GM12878 (cell line): ENCODE data around the gene FOSB. TPM values are rescaled to one million over a fixed set of nuclear protein-coding genes. Genes with fewer than 3 reads are reported as not detected.

Experiments used
- ATAC-seq: fragments of 200-7000 bp; cut with Tn5 transposase; 3 replicates; pipeline ENCODE4 v1.9.1; 2020; ENCODE audit warnings: mild to moderate bottlenecking, moderate library complexity
- BruUV-seq: library from RNA; stranded (reverse); fragments of 400-500 nt; replicated peaks from 2 replicates; lab custom pipeline; 2021; lab: Mats Ljungman, UMichigan
- CTCF ChIA-PET: fragments of 300-600 bp; sonication (Branson Sonifier 250); formaldehyde crosslinking; extraction: SDS; loops from one replicate; lab custom pipeline; 2021; ENCODE audit warnings: inconsistent platforms; lab: Yijun Ruan, JAX
- POLR2A ChIA-PET: fragments of 350-600 bp; formaldehyde crosslinking; extraction: SDS; loops from one replicate; lab custom pipeline; 2021; ENCODE audit warnings: inconsistent platforms; lab: Charles Lee
- RAD21 ChIA-PET: fragments of 300-600 bp; sonication (Branson Sonifier 250); formaldehyde crosslinking; loops from one replicate; lab custom pipeline; 2023; ENCODE audit warnings: antibody characterized with exemption; ENCODE audit not compliant: unreplicated experiment; lab: Charles Lee
- SMC1A ChIA-PET: fragments of 300-600 bp; sonication (Branson Sonifier 250); formaldehyde crosslinking; loops from one replicate; lab custom pipeline; 2023; ENCODE audit not compliant: unreplicated experiment, uncharacterized antibody; lab: Charles Lee
- DNase-seq: peaks from one replicate; pipeline ENCODE4 v3.0.0-alpha.2; 2011; ENCODE audit warnings: low read depth, low spot score
- FAIRE-seq: peaks from 3 replicates; lab custom pipeline; 2011; peaks lifted over from hg19 to GRCh38; lab: Jason Lieb, UNC
- H2AFZ ChIP-seq: 2 replicates; pipeline ENCODE4 v1.6.0; 2011; ENCODE audit warnings: low read depth, low read length, control low read depth; ENCODE audit not compliant: control insufficient read depth
- H3K27ac ChIP-seq: 2 replicates; pipeline ENCODE4 v1.5.1; 2011; ENCODE audit warnings: control low read depth; ENCODE audit not compliant: control insufficient read depth, insufficient read depth
- H3K27me3 ChIP-seq, 2 experiments: replicated peaks in 1 of 2; 2 replicates each; pipeline versions ENCODE4 v1.6.0 to v1.6.1; 2011; ENCODE audit warnings: low read length in 1 of 2; ENCODE audit not compliant: control insufficient read depth in 2 of 2, insufficient read depth in 2 of 2
- H3K36me3 ChIP-seq, 2 experiments: 2 replicates each; pipeline ENCODE4 v1.5.1; 2011; ENCODE audit warnings: low read length in 1 of 2; ENCODE audit not compliant: control insufficient read depth in 2 of 2, insufficient read depth in 2 of 2
- H3K4me1 ChIP-seq: 2 replicates; pipeline ENCODE4 v1.6.1; 2011; ENCODE audit warnings: mild to moderate bottlenecking, low read length, moderate library complexity, mixed read lengths; ENCODE audit not compliant: control insufficient read depth, insufficient read depth
- H3K4me2 ChIP-seq: 2 replicates; pipeline ENCODE4 v1.6.0; 2011; ENCODE audit warnings: control low read depth; ENCODE audit not compliant: control insufficient read depth, insufficient read depth
- H3K4me3 ChIP-seq: fragments of 200-600 bp; sonication (generic); 2 replicates; pipeline ENCODE4 v1.5.1; 2016
- H3K79me2 ChIP-seq: 2 replicates; pipeline ENCODE4 v1.6.0; 2011; ENCODE audit warnings: low read length; ENCODE audit not compliant: control insufficient read depth, insufficient read depth
- H3K9ac ChIP-seq: 2 replicates; pipeline ENCODE4 v1.8.0; 2011; ENCODE audit warnings: low read length, control low read depth, mixed read lengths; ENCODE audit not compliant: control insufficient read depth, insufficient read depth
- H3K9me3 ChIP-seq: replicated peaks from 3 replicates; pipeline ENCODE4 v1.5.1; 2011; ENCODE audit warnings: mild to moderate bottlenecking, low read length; ENCODE audit not compliant: control insufficient read depth, insufficient read depth
- H4K20me1 ChIP-seq: 2 replicates; pipeline ENCODE4 v1.6.0; 2011; ENCODE audit not compliant: control insufficient read depth, insufficient read depth
- BMI1 ChIP-seq: fragments of 450-650 bp; IDR thresholded peaks from 2 replicates; pipeline ENCODE4 v1.6.1; 2016; ENCODE audit warnings: mild to moderate bottlenecking, moderate library complexity, borderline replicate concordance
- CBFB ChIP-seq: IDR thresholded peaks from 2 replicates; pipeline ENCODE4 v1.6.1; 2016; ENCODE audit warnings: antibody characterized with exemption, low read depth
- CBX3 ChIP-seq: fragments of 200-600 bp; sonication (generic); IDR thresholded peaks from 2 replicates; pipeline ENCODE4 v1.6.1; 2016; ENCODE audit warnings: low read depth, borderline replicate concordance
- HCFC1 ChIP-seq: fragments of 150-350 bp; IDR thresholded peaks from 2 replicates; pipeline ENCODE4 v1.6.1; 2014; ENCODE audit warnings: low read length
- IRF4 ChIP-seq: IDR thresholded peaks from 2 replicates; pipeline ENCODE4 v1.6.1; 2011; ENCODE audit warnings: low read depth, low read length
- MTA3 ChIP-seq: IDR thresholded peaks from 2 replicates; pipeline ENCODE4 v1.6.1; 2012; ENCODE audit warnings: low read length, inconsistent platforms, borderline replicate concordance
- NFYA ChIP-seq: IDR thresholded peaks from 2 replicates; pipeline ENCODE4 v1.6.1; 2011; ENCODE audit warnings: low read depth, mild to moderate bottlenecking, low read length, improper control_type of control experiment, borderline replicate concordance
- RUNX3 ChIP-seq: IDR thresholded peaks from 2 replicates; pipeline ENCODE4 v1.6.1; 2012; ENCODE audit warnings: low read length, inconsistent platforms
- SUZ12 ChIP-seq: fragments of 200-600 bp; sonication (generic); IDR thresholded peaks from one replicate; pipeline ENCODE4 v1.6.1; 2018; ENCODE audit warnings: antibody characterized with exemption, mild to moderate bottlenecking; ENCODE audit not compliant: unreplicated experiment
- TCF7 ChIP-seq: IDR thresholded peaks from 2 replicates; pipeline ENCODE4 v1.6.1; 2014; ENCODE audit warnings: antibody characterized with exemption, borderline replicate concordance
- YBX1 ChIP-seq: fragments of 450-650 bp; IDR thresholded peaks from 2 replicates; pipeline ENCODE4 v1.6.1; 2016; ENCODE audit warnings: antibody characterized with exemption
- ZNF24 ChIP-seq: fragments of 450-650 bp; IDR thresholded peaks from 2 replicates; pipeline ENCODE4 v1.6.1; 2017; ENCODE audit warnings: antibody characterized with exemption, mild to moderate bottlenecking
- WGBS: methylation state at CpG from one replicate; pipeline ENCODE4 v1.1.6; 2016; ENCODE audit warnings: low lambda C conversion rate; ENCODE audit not compliant: insufficient replicate concordance, insufficient coverage; ENCODE audit errors: missing lambda C conversion rate; 5-methylcytosine and 5-hydroxymethylcytosine counted together
- in situ Hi-C: fragments of 300-500 bp; cut with MboI; formaldehyde crosslinking; loops from 9 replicates; pipeline ENCODE4 v1.14.3; 2018; ENCODE audit warnings: mixed read lengths
- intact Hi-C: fragments of 100-400 bp; cut with micrococcal nuclease; formaldehyde crosslinking; loops from one replicate; pipeline ENCODE4 v1.14.2; 2022; ENCODE audit not compliant: unreplicated experiment
- polyA plus RNA-seq, 11 experiments: library from polyadenylated mRNA; depleted of rRNA in 4 of 11; unstranded in 6 of 11; stranded (reverse) in 5 of 11; fragments of >200 nt; fragmentation: Nextera tagmentation in 4 of 11; fragmentation: Illumina TruSeq in 1 of 11; extraction: Ambion mirVana in 4 of 11; extraction: Trizol in 1 of 11; gene quantifications; 1 replicate in 1 of 11; 2 replicates in 10 of 11; pipeline versions ENCODE4 v1.2.1 to v1.2.3, GENCODE V29; 2011 to 2016; ENCODE audit warnings: inconsistent platforms in 2 of 11, missing spikeins in 2 of 11, low read depth in 1 of 11
- total RNA-seq, 4 experiments: library from RNA; depleted of rRNA in 3 of 4; stranded (reverse); fragments of >200 nt in 3 of 4; fragmentation: Illumina TruSeq in 1 of 4; extraction: Trizol in 1 of 4; gene quantifications; 2 replicates each; pipeline versions ENCODE4 v1.2.1 to v1.2.3, GENCODE V29; 2013 to 2021
- TF ChIP-seq, protein P1 (sequence below): fragments of 150-350 bp; IDR thresholded peaks from 2 replicates; pipeline ENCODE4 v1.6.1; 2014; ENCODE audit warnings: mild to moderate bottlenecking, low read depth, low read length
- TF ChIP-seq, protein P2 (sequence below): IDR thresholded peaks from 2 replicates; pipeline ENCODE4 v1.6.1; 2011; ENCODE audit warnings: borderline replicate concordance, low read depth, mild to moderate bottlenecking, moderate library complexity, low read length; ENCODE audit not compliant: insufficient read depth, poor library complexity, severe bottlenecking
- TF ChIP-seq, protein P3 (sequence below): fragments of 450-650 bp; IDR thresholded peaks from 2 replicates; pipeline ENCODE4 v1.6.1; 2016; ENCODE audit warnings: mild to moderate bottlenecking, moderate library complexity, borderline replicate concordance
- TF ChIP-seq, protein P4 (sequence below): fragments of 450-650 bp; IDR thresholded peaks from 2 replicates; pipeline ENCODE4 v1.6.1; 2017; ENCODE audit warnings: low read depth, mild to moderate bottlenecking, moderate library complexity

FOSB gene
- total and polyA plus RNA-seq, 10 of the 15 experiments (the other 5 are each of a cell fraction or from before 2014, with no cell fraction given) = 0.06 to 0.56 (median 0.26) TPM

DNA sequence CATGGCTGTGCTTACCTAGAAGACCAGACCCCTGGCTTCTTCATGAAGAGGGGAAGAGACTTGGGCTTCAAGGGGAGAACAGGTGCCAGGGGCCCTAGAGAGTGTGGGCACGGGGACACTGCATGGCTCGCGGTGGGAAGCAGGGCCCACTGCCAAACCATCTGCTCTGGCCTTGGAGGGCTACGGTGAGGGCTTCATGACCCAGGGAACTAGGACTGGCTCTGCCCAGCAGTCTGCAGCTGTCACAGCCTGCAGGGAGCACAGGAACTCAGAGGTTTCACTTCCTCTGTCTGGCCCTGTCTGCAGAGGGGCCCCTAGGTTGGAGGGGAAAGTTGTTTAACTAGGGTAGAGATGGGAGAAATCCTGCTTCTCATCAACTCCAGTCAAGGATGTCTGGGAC lies 48.4 kb upstream of the FOSB start:
- H3K9ac ChIP-seq = peak overlapping the region; percentile 38
- POLR2A ChIA-PET = no interaction called here
- peaks cover 3 to 7% of the 10 kb centered on the region in 2 experiments for H3K36me3 ChIP-seq
- peaks cover 35% of the 10 kb centered on the region for H3K4me1 ChIP-seq
- peaks cover 16% of the 10 kb centered on the region for H3K79me2 ChIP-seq
- ATAC-seq = peak; percentile 82
- in situ Hi-C loops = no loop called here
- WGBS = 2% methylated on average over 4 of the region's 4 CpGs
- CTCF ChIA-PET = interaction anchor here (1.1 to 4.9 kb wide), 3 partner anchors 16 to 59 kb away, joined by 5 to 42 read pairs (median 6); partner anchors contain the start of gene PPP1R13L
- RAD21 ChIA-PET = interaction anchor here (0.6 to 1.5 kb wide), 3 partner anchors 15 to 222 kb away, joined by 3 to 7 read pairs (median 3); partner anchors contain the start of gene PPP1R13L
- SMC1A ChIA-PET = no interaction called here
- H3K9me3 ChIP-seq = no peaks in the 10 kb centered on the region
- peak overlapping the region; percentile 73 for H3K27ac ChIP-seq
- peak; percentile 97 for FAIRE-seq
- DNase-seq = no peak
- H3K27me3 ChIP-seq = no peaks in the 10 kb centered on the region
- H3K4me2 ChIP-seq = peak overlapping the region; percentile 86
- intact Hi-C loops = loop anchor here (1.0 kb wide), 1 partner anchor 14 kb away; the partner anchor contains the start of gene PPP1R13L
- peak overlapping the region; percentile 26; the same call in 1 of the 2 replicates for H3K4me3 ChIP-seq
- H2AFZ ChIP-seq = no peak overlapping the region
- BruUV-seq = no TSS peak
- no peaks in the 10 kb centered on the region for H4K20me1 ChIP-seq
- TF ChIP-seq SUZ12 = no peak
- TF ChIP-seq ZNF24 = no peak
- TF ChIP-seq CBX3 = no peak
- TF ChIP-seq TCF7 = no peak
- no peak for TF ChIP-seq NFYA
- TF ChIP-seq CBFB = peak; percentile 48; the same call in 1 of the 2 replicates
- TF ChIP-seq, protein P1, sequence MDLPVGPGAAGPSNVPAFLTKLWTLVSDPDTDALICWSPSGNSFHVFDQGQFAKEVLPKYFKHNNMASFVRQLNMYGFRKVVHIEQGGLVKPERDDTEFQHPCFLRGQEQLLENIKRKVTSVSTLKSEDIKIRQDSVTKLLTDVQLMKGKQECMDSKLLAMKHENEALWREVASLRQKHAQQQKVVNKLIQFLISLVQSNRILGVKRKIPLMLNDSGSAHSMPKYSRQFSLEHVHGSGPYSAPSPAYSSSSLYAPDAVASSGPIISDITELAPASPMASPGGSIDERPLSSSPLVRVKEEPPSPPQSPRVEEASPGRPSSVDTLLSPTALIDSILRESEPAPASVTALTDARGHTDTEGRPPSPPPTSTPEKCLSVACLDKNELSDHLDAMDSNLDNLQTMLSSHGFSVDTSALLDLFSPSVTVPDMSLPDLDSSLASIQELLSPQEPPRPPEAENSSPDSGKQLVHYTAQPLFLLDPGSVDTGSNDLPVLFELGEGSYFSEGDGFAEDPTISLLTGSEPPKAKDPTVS = no peak
- TF ChIP-seq RUNX3 = peak; percentile 62
- TF ChIP-seq, protein P2, sequence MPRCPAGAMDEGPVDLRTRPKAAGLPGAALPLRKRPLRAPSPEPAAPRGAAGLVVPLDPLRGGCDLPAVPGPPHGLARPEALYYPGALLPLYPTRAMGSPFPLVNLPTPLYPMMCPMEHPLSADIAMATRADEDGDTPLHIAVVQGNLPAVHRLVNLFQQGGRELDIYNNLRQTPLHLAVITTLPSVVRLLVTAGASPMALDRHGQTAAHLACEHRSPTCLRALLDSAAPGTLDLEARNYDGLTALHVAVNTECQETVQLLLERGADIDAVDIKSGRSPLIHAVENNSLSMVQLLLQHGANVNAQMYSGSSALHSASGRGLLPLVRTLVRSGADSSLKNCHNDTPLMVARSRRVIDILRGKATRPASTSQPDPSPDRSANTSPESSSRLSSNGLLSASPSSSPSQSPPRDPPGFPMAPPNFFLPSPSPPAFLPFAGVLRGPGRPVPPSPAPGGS = peak; percentile 58
- TF ChIP-seq MTA3 = no peak
- no peak for TF ChIP-seq BMI1
- TF ChIP-seq, protein P3, sequence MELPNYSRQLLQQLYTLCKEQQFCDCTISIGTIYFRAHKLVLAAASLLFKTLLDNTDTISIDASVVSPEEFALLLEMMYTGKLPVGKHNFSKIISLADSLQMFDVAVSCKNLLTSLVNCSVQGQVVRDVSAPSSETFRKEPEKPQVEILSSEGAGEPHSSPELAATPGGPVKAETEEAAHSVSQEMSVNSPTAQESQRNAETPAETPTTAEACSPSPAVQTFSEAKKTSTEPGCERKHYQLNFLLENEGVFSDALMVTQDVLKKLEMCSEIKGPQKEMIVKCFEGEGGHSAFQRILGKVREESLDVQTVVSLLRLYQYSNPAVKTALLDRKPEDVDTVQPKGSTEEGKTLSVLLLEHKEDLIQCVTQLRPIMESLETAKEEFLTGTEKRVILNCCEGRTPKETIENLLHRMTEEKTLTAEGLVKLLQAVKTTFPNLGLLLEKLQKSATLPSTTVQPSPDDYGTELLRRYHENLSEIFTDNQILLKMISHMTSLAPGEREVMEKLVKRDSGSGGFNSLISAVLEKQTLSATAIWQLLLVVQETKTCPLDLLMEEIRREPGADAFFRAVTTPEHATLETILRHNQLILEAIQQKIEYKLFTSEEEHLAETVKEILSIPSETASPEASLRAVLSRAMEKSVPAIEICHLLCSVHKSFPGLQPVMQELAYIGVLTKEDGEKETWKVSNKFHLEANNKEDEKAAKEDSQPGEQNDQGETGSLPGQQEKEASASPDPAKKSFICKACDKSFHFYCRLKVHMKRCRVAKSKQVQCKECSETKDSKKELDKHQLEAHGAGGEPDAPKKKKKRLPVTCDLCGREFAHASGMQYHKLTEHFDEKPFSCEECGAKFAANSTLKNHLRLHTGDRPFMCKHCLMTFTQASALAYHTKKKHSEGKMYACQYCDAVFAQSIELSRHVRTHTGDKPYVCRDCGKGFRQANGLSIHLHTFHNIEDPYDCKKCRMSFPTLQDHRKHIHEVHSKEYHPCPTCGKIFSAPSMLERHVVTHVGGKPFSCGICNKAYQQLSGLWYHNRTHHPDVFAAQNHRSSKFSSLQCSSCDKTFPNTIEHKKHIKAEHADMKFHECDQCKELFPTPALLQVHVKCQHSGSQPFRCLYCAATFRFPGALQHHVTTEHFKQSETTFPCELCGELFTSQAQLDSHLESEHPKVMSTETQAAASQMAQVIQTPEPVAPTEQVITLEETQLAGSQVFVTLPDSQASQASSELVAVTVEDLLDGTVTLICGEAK = no peak
- TF ChIP-seq YBX1 = no peak
- TF ChIP-seq IRF4 = peak; percentile 97
- TF ChIP-seq, protein P4, sequence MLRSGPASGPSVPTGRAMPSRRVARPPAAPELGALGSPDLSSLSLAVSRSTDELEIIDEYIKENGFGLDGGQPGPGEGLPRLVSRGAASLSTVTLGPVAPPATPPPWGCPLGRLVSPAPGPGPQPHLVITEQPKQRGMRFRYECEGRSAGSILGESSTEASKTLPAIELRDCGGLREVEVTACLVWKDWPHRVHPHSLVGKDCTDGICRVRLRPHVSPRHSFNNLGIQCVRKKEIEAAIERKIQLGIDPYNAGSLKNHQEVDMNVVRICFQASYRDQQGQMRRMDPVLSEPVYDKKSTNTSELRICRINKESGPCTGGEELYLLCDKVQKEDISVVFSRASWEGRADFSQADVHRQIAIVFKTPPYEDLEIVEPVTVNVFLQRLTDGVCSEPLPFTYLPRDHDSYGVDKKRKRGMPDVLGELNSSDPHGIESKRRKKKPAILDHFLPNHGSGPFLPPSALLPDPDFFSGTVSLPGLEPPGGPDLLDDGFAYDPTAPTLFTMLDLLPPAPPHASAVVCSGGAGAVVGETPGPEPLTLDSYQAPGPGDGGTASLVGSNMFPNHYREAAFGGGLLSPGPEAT = peak; percentile 85
- TF ChIP-seq HCFC1 = no peak
